ENCODE results near the gene NSL1. TPM values are rescaled to one million over a fixed set of nuclear protein-coding genes. Genes with fewer than 3 reads are reported as not detected.
A peak's percentile ranks its signal among the peaks of the same experiment; 100 is the strongest.
"Not testable (repeated sequence)": the region's sequence is repeated elsewhere in the genome, so short reads cannot be mapped to it uniquely, and the experiment has no call there.

Gene NSL1
- total and polyA plus RNA-seq, 2 experiments from 2014 or later: 41.4 to 44.8 TPM

GRCh38 chr1:212774584-212774983 lies 17.0 kb downstream of the NSL1 start:
- Histone ChIP-seq H3K27ac (no peak overlapping the region), H3K27me3 (no peaks in the 10 kb centered on the region), H3K4me1 (ENCODE audit: low read depth) (no peaks in the 10 kb centered on the region), H3K9me3 (ENCODE audit: low read depth) (no peaks in the 10 kb centered on the region), H3K4me3 (no peak overlapping the region), H3K36me3 (no peaks in the 10 kb centered on the region)
- TF ChIP-seq CTCF (IDR thresholded peaks at IDR 0.05; ENCODE audit: low read depth, low read length): no peak
- peak in 1 of 2 donors; percentile 56 for DNase-seq (ENCODE audit: low read depth in 1 of 2, low spot score in 1 of 2)

GRCh38 chr1:212773011-212773410 lies 18.6 kb downstream of the NSL1 start:
- no peaks in the 10 kb centered on the region for H3K36me3 ChIP-seq
- DNase-seq (ENCODE audit: low read depth in 1 of 2, low spot score in 1 of 2): no peak

GRCh38 chr1:212771341-212771740 lies 20.2 kb downstream of the NSL1 start:
- Histone ChIP-seq H3K4me1 (ENCODE audit: low read depth) (no peaks in the 10 kb centered on the region), H3K27me3 (no peaks in the 10 kb centered on the region), H3K4me3 (no peak overlapping the region), H3K36me3 (no peaks in the 10 kb centered on the region), H3K9me3 (ENCODE audit: low read depth) (no peaks in the 10 kb centered on the region), H3K27ac (no peak overlapping the region)
- no peak for TF ChIP-seq CTCF (IDR thresholded peaks at IDR 0.05; ENCODE audit: low read depth, low read length)
- DNase-seq (ENCODE audit: low read depth in 1 of 2, low spot score in 1 of 2): no peak

More at GRCh38 chr1:212773011-212773410, 18.6 kb downstream of the NSL1 start:
- Histone ChIP-seq H3K4me3 (no peak overlapping the region), H3K4me1 (ENCODE audit: low read depth) (no peaks in the 10 kb centered on the region), H3K27ac (no peak overlapping the region), H3K27me3 (no peaks in the 10 kb centered on the region), H3K9me3 (ENCODE audit: low read depth) (no peaks in the 10 kb centered on the region)
- no peak for TF ChIP-seq CTCF (IDR thresholded peaks at IDR 0.05; ENCODE audit: low read depth, low read length)

- Histone ChIP-seq H3K36me3 (no peaks in the 10 kb centered on the region), H3K4me3 (no peak overlapping the region), H3K9me3 (ENCODE audit: low read depth) (no peaks in the 10 kb centered on the region), H3K27ac (no peak overlapping the region), H3K4me1 (ENCODE audit: low read depth) (no peaks in the 10 kb centered on the region), H3K27me3 (no peaks in the 10 kb centered on the region)
- TF ChIP-seq CTCF (IDR thresholded peaks at IDR 0.05; ENCODE audit: low read depth, low read length): no peak
- DNase-seq (ENCODE audit: low read depth in 1 of 2, low spot score in 1 of 2): no peak
Measured at GRCh38 chr1:212769459-212770167, 22.0 kb downstream of the NSL1 start.

GRCh38 chr1:212766825-212767224 lies 24.8 kb downstream of the NSL1 start:
- not testable (repeated sequence) for DNase-seq (ENCODE audit: low read depth in 1 of 2, low spot score in 1 of 2); H3K4me3 ChIP-seq; H3K27ac ChIP-seq; H3K36me3 ChIP-seq; H3K4me1 ChIP-seq (ENCODE audit: low read depth); H3K9me3 ChIP-seq (ENCODE audit: low read depth); H3K27me3 ChIP-seq

GRCh38 chr1:212764718-212765281 lies 26.8 kb downstream of the NSL1 start:
- not testable (repeated sequence) for DNase-seq (ENCODE audit: low read depth in 1 of 2, low spot score in 1 of 2); H3K27me3 ChIP-seq; H3K36me3 ChIP-seq; H3K27ac ChIP-seq; H3K4me3 ChIP-seq; H3K9me3 ChIP-seq (ENCODE audit: low read depth); H3K4me1 ChIP-seq (ENCODE audit: low read depth)

Measured in cardiac muscle cell (in vitro differentiated cells and primary cell).